Endothelial cell of coronary artery (primary cell): Measurements from ENCODE around the gene KHDC1. TPM values are rescaled to one million over a fixed set of nuclear protein-coding genes. Genes with fewer than 3 reads are reported as not detected.

Experiments used
- total RNA-seq: library from RNA; depleted of rRNA; stranded (reverse); fragments of >200 nt; gene quantifications from 2 replicates; pipeline ENCODE4 v1.2.3, GENCODE V29; 2014

The KHDC1 gene
- 0.72 and 0.85 TPM in 2 replicates for total RNA-seq

GRCh38 chr6:73262671-73263569 is at the start of gene KHDC1:
KHDC1 (minus strand) TSS chr6:73263196; CDS start chr6:73242517, 20,679 bp downstream.

GRCh38 chr6:73225396-73225795 is 37.6 kb downstream of the KHDC1 start, which contains the start of gene KHDC1L:
KHDC1L (minus strand) TSS chr6:73225496; CDS start chr6:73225408, 88 bp downstream.

Other genes starting within 250 kb of the KHDC1 start
- not detected in 2 replicates for gene KHDC1L, start 37.7 kb downstream of the KHDC1 start, total RNA-seq
- gene DPPA5, start 91.1 kb upstream of the KHDC1 start, total RNA-seq = not detected in 2 replicates
- gene KHDC3L, start 99.5 kb upstream of the KHDC1 start, total RNA-seq = not detected in 2 replicates
- gene OOEP, start 106.7 kb upstream of the KHDC1 start, total RNA-seq = not detected in 2 replicates
- 0.75 and 1.1 TPM in 2 replicates for gene DDX43, start 131.6 kb upstream of the KHDC1 start, total RNA-seq
- 4.6 and 5.7 TPM in 2 replicates for gene CGAS, start 189.1 kb upstream of the KHDC1 start, total RNA-seq
- 19.2 and 27.9 TPM in 2 replicates for gene MTO1, start 198.5 kb upstream of the KHDC1 start, total RNA-seq